ENCODE results near the gene PARVB. TPM values are rescaled to one million over a fixed set of nuclear protein-coding genes. Genes with fewer than 3 reads are reported as not detected.

Gene PARVB
- total and polyA plus RNA-seq, 9 of the 15 experiments (the other 6 are each of a cell fraction or from before 2014, with no cell fraction given), result 1.1 to 59.2 (median 29.2) TPM

- DNase-seq (ENCODE audit: extremely low read depth in 1 of 4, low spot score in 3 of 4), result no peak
- H3K27ac ChIP-seq (ENCODE audit: extremely low read depth, low read depth, low read length), result no peak overlapping the region
- H3K9me3 ChIP-seq (replicated peaks; ENCODE audit: control insufficient read depth, insufficient read depth, low read depth, low read length), result no peaks in the 10 kb centered on the region
- no peak for TF ChIP-seq EP300 (IDR thresholded peaks at IDR 0.05; ENCODE audit: low read length)
- TF ChIP-seq, protein P1, sequence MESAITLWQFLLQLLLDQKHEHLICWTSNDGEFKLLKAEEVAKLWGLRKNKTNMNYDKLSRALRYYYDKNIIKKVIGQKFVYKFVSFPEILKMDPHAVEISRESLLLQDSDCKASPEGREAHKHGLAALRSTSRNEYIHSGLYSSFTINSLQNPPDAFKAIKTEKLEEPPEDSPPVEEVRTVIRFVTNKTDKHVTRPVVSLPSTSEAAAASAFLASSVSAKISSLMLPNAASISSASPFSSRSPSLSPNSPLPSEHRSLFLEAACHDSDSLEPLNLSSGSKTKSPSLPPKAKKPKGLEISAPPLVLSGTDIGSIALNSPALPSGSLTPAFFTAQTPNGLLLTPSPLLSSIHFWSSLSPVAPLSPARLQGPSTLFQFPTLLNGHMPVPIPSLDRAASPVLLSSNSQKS (CRISPR knock-in tag; IDR thresholded peaks at IDR 0.05), result no peak
- TF ChIP-seq FOXK1 (CRISPR knock-in tag; IDR thresholded peaks at IDR 0.05; ENCODE audit: borderline replicate concordance), result no peak
- TF ChIP-seq, protein P2, sequence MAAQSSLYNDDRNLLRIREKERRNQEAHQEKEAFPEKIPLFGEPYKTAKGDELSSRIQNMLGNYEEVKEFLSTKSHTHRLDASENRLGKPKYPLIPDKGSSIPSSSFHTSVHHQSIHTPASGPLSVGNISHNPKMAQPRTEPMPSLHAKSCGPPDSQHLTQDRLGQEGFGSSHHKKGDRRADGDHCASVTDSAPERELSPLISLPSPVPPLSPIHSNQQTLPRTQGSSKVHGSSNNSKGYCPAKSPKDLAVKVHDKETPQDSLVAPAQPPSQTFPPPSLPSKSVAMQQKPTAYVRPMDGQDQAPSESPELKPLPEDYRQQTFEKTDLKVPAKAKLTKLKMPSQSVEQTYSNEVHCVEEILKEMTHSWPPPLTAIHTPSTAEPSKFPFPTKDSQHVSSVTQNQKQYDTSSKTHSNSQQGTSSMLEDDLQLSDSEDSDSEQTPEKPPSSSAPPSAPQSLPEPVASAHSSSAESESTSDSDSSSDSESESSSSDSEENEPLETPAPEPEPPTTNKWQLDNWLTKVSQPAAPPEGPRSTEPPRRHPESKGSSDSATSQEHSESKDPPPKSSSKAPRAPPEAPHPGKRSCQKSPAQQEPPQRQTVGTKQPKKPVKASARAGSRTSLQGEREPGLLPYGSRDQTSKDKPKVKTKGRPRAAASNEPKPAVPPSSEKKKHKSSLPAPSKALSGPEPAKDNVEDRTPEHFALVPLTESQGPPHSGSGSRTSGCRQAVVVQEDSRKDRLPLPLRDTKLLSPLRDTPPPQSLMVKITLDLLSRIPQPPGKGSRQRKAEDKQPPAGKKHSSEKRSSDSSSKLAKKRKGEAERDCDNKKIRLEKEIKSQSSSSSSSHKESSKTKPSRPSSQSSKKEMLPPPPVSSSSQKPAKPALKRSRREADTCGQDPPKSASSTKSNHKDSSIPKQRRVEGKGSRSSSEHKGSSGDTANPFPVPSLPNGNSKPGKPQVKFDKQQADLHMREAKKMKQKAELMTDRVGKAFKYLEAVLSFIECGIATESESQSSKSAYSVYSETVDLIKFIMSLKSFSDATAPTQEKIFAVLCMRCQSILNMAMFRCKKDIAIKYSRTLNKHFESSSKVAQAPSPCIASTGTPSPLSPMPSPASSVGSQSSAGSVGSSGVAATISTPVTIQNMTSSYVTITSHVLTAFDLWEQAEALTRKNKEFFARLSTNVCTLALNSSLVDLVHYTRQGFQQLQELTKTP (IDR thresholded peaks at IDR 0.05; ENCODE audit: low read depth in 1 of 2, partially characterized antibody in 2 of 2), result no peak
- TF ChIP-seq RAD51 (IDR thresholded peaks at IDR 0.05; ENCODE audit: borderline replicate concordance, low read depth), result no peak
- TF ChIP-seq, protein P3, sequence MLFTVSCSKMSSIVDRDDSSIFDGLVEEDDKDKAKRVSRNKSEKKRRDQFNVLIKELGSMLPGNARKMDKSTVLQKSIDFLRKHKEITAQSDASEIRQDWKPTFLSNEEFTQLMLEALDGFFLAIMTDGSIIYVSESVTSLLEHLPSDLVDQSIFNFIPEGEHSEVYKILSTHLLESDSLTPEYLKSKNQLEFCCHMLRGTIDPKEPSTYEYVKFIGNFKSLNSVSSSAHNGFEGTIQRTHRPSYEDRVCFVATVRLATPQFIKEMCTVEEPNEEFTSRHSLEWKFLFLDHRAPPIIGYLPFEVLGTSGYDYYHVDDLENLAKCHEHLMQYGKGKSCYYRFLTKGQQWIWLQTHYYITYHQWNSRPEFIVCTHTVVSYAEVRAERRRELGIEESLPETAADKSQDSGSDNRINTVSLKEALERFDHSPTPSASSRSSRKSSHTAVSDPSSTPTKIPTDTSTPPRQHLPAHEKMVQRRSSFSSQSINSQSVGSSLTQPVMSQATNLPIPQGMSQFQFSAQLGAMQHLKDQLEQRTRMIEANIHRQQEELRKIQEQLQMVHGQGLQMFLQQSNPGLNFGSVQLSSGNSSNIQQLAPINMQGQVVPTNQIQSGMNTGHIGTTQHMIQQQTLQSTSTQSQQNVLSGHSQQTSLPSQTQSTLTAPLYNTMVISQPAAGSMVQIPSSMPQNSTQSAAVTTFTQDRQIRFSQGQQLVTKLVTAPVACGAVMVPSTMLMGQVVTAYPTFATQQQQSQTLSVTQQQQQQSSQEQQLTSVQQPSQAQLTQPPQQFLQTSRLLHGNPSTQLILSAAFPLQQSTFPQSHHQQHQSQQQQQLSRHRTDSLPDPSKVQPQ (CRISPR knock-in tag; IDR thresholded peaks at IDR 0.05; ENCODE audit: borderline replicate concordance), result no peak
- TF ChIP-seq ZNF316 (IDR thresholded peaks at IDR 0.05), result peak; percentile 22; the same call in 1 of the 2 replicates
- TF ChIP-seq ZNF280B (CRISPR knock-in tag; IDR thresholded peaks at IDR 0.05), result no peak
- no peak for TF ChIP-seq TOE1 (IDR thresholded peaks at IDR 0.05; ENCODE audit: borderline replicate concordance)
- no peak for TF ChIP-seq TOE1 (CRISPR knock-in tag; IDR thresholded peaks at IDR 0.05; ENCODE audit: borderline replicate concordance, low read depth)
- no peaks in the 10 kb centered on the region for H3K9me1 ChIP-seq (ENCODE audit: control insufficient read depth, insufficient read depth, low read length)
- BruUV-seq (replicated peaks), result no TSS peak
- H3K27me3 ChIP-seq (ENCODE audit: control insufficient read depth in 2 of 2, insufficient read depth in 2 of 2, low read length in 2 of 2), result peaks cover 19 to 48% of the 10 kb centered on the region in 2 experiments; a peak in 4 of 5 replicates
- H3K4me1 ChIP-seq (replicated peaks in 1 of 2; ENCODE audit: control insufficient read depth in 2 of 2, insufficient read depth in 2 of 2, low read length in 2 of 2), result peaks cover 0 to 11% of the 10 kb centered on the region in 2 experiments; a peak in 2 of 5 replicates
- WGBS (ENCODE audit: insufficient coverage, low coverage, missing lambda C conversion rate), result 0% methylated on average over 4 of the region's 4 CpGs
- H4K20me1 ChIP-seq (replicated peaks; ENCODE audit: control insufficient read depth, insufficient read depth, low read length), result peaks cover 4% of the 10 kb centered on the region; the same call in 1 of the 2 replicates
- in situ Hi-C loops (cut with MboI) (no loop called here), intact Hi-C loops (cut with micrococcal nuclease) (no loop called here)
- ChIA-PET CTCF (ENCODE audit: low intra/inter-chr PET ratio) (no interaction called here), POLR2A (interaction anchor here (0.7 kb wide), 1 partner anchor 12 kb away, joined by 3 read pairs; no protein-coding TSS in a partner anchor)
- ATAC-seq, result no peak
- no peak for FAIRE-seq
- no peak overlapping the region for H3K9ac ChIP-seq (ENCODE audit: insufficient read depth in 1 of 2, low read depth in 2 of 2, low read length in 2 of 2)
- no peak overlapping the region for H2AFZ ChIP-seq (ENCODE audit: low read depth, low read length)
- H3K79me2 ChIP-seq (ENCODE audit: control insufficient read depth, insufficient read depth, low read length), result no peaks in the 10 kb centered on the region
- H3K36me3 ChIP-seq (ENCODE audit: control insufficient read depth, insufficient read depth, low read length), result no peaks in the 10 kb centered on the region
- H3K4me2 ChIP-seq (ENCODE audit: insufficient read depth, low read length), result no peak overlapping the region
- H3K4me3 ChIP-seq, result no peak overlapping the region
Measured at GRCh38 chr22:44184006-44184405, 159.9 kb downstream of the PARVB start.
